Smooth muscle cell (in vitro differentiated cells): ENCODE data around the gene KLF15. TPM values are rescaled to one million over a fixed set of nuclear protein-coding genes. Genes with fewer than 3 reads are reported as not detected.
"Not testable (repeated sequence)": the region's sequence is repeated elsewhere in the genome, so short reads cannot be mapped to it uniquely, and the experiment has no call there.

Source experiments
- DNase-seq: peaks from one replicate; lab custom pipeline; 2025; ENCODE audit not compliant: unreplicated experiment; lab: John Stamatoyannopoulos, UW
- H2AFZ ChIP-seq: fragments of 200-600 bp; sonication (generic); 2 replicates; pipeline ENCODE4 v1.6.0; 2016; ENCODE audit warnings: antibody characterized with exemption, low read depth, mild to moderate bottlenecking
- H3F3A ChIP-seq: fragments of 200-600 bp; sonication (generic); 2 replicates; pipeline ENCODE4 v1.6.0; 2017; ENCODE audit warnings: antibody characterized with exemption, low read depth
- H3K27ac ChIP-seq: fragments of 200-600 bp; sonication (generic); 2 replicates; pipeline ENCODE4 v1.5.1; 2016; ENCODE audit warnings: low read depth, mild to moderate bottlenecking
- H3K27me3 ChIP-seq: fragments of 200-600 bp; sonication (generic); 2 replicates; pipeline ENCODE4 v1.6.1; 2016; ENCODE audit warnings: low read depth, mild to moderate bottlenecking
- H3K36me3 ChIP-seq: fragments of 200-600 bp; sonication (generic); 2 replicates; pipeline ENCODE4 v1.5.1; 2016; ENCODE audit warnings: low read depth
- H3K4me1 ChIP-seq: fragments of 200-600 bp; sonication (generic); 2 replicates; pipeline ENCODE4 v1.5.1; 2016; ENCODE audit warnings: low read depth
- H3K4me2 ChIP-seq: fragments of 200-600 bp; sonication (generic); 2 replicates; pipeline ENCODE4 v1.6.0; 2016; ENCODE audit warnings: mild to moderate bottlenecking
- H3K4me3 ChIP-seq: fragments of 200-600 bp; sonication (generic); 2 replicates; pipeline ENCODE4 v1.5.1; 2016; ENCODE audit warnings: mild to moderate bottlenecking
- H3K79me2 ChIP-seq: fragments of 200-600 bp; sonication (generic); 2 replicates; pipeline ENCODE4 v1.6.0; 2016; ENCODE audit warnings: low read depth, mild to moderate bottlenecking
- H3K9ac ChIP-seq: fragments of 200-600 bp; sonication (generic); 2 replicates; pipeline ENCODE4 v1.6.0; 2016; ENCODE audit warnings: low read depth
- H3K9me3 ChIP-seq: fragments of 200-600 bp; sonication (generic); replicated peaks from 2 replicates; pipeline ENCODE4 v1.5.1; 2016; ENCODE audit warnings: low read depth
- H4K20me1 ChIP-seq: fragments of 200-600 bp; sonication (generic); 2 replicates; pipeline ENCODE4 v1.6.0; 2016; ENCODE audit warnings: low read depth
- CTCF ChIP-seq: fragments of 200-600 bp; sonication (generic); IDR thresholded peaks from 2 replicates; pipeline ENCODE4 v1.5.1; 2017; ENCODE audit warnings: borderline replicate concordance, mild to moderate bottlenecking, antibody characterized with exemption; ENCODE audit not compliant: insufficient read depth, poor library complexity, severe bottlenecking
- WGBS: methylation state at CpG from one replicate; pipeline ENCODE4 v1.1.7; 2016; ENCODE audit warnings: low lambda C conversion rate; 5-methylcytosine and 5-hydroxymethylcytosine counted together
- polyA plus RNA-seq: library from polyadenylated mRNA; unstranded; fragments of >200 nt; fragmentation: Nextera tagmentation; extraction: Ambion mirVana; gene quantifications from 2 replicates; pipeline ENCODE4 v1.2.1, GENCODE V29; 2016
- total RNA-seq: library from RNA; depleted of rRNA; stranded (reverse); fragments of >200 nt; gene quantifications from 2 replicates; pipeline ENCODE4 v1.2.3, GENCODE V29; 2014

The KLF15 gene
- total and polyA plus RNA-seq, 2 experiments from 2014 or later = not detected

GRCh38 chr3:126338790-126339288 is 18.4 kb downstream of the KLF15 start:
- Histone ChIP-seq H3K27ac (no peak overlapping the region), H3K4me3 (no peak overlapping the region), H3K27me3 (peaks cover 4% of the 10 kb centered on the region), H3F3A (no peaks in the 10 kb centered on the region), H3K36me3 (no peaks in the 10 kb centered on the region), H3K4me1 (no peaks in the 10 kb centered on the region), H3K79me2 (no peaks in the 10 kb centered on the region), H3K9ac (no peak overlapping the region), H3K9me3 (no peaks in the 10 kb centered on the region), H2AFZ (no peak overlapping the region), H4K20me1 (no peaks in the 10 kb centered on the region), H3K4me2 (no peak overlapping the region)
- TF ChIP-seq CTCF = no peak
- DNase-seq = no peak
- 79% methylated on average over 15 of the region's 15 CpGs for WGBS

GRCh38 chr3:126337980-126338651 is 19.1 kb downstream of the KLF15 start:
- H3K9me3 ChIP-seq = no peaks in the 10 kb centered on the region
- no peak overlapping the region for H3K9ac ChIP-seq
- no peaks in the 10 kb centered on the region for H3K4me1 ChIP-seq
- H2AFZ ChIP-seq = no peak overlapping the region
- H4K20me1 ChIP-seq = no peaks in the 10 kb centered on the region
- WGBS = 86% methylated on average over 11 of the region's 11 CpGs
- H3K4me2 ChIP-seq = no peak overlapping the region
- DNase-seq = no peak
- H3K27ac ChIP-seq = no peak overlapping the region
- H3K36me3 ChIP-seq = no peaks in the 10 kb centered on the region
- H3K4me3 ChIP-seq = no peak overlapping the region
- H3K27me3 ChIP-seq = peaks cover 4% of the 10 kb centered on the region
- H3K79me2 ChIP-seq = no peaks in the 10 kb centered on the region
- no peak for TF ChIP-seq CTCF
- H3F3A ChIP-seq = no peaks in the 10 kb centered on the region

- DNase-seq, H2AFZ ChIP-seq, H3K79me2 ChIP-seq, H3K36me3 ChIP-seq, H3F3A ChIP-seq, H3K4me3 ChIP-seq, H3K27ac ChIP-seq, H3K27me3 ChIP-seq, H3K9ac ChIP-seq, H3K4me2 ChIP-seq, H3K4me1 ChIP-seq, H3K9me3 ChIP-seq, H4K20me1 ChIP-seq: not testable (repeated sequence)
- WGBS = 59% methylated on average over 15 of the region's 15 CpGs
These were observed 25.3 kb downstream of the KLF15 start for GRCh38 chr3:126331812-126332336.

- Histone ChIP-seq H3K79me2 (no peaks in the 10 kb centered on the region), H3K4me1 (no peaks in the 10 kb centered on the region), H3F3A (no peaks in the 10 kb centered on the region), H3K9me3 (no peaks in the 10 kb centered on the region), H4K20me1 (no peaks in the 10 kb centered on the region), H3K4me3 (no peak overlapping the region), H3K4me2 (no peak overlapping the region), H2AFZ (no peak overlapping the region), H3K9ac (no peak overlapping the region), H3K36me3 (no peaks in the 10 kb centered on the region), H3K27ac (no peak overlapping the region), H3K27me3 (no peaks in the 10 kb centered on the region)
- no peak for TF ChIP-seq CTCF
- 90% methylated on average over 7 of the region's 7 CpGs for WGBS
- no peak for DNase-seq
These were observed 27.1 kb downstream of the KLF15 start for GRCh38 chr3:126329927-126330725.
